Smooth muscle cell (in vitro differentiated cells): ENCODE data around the gene ITGA1. TPM values are rescaled to one million over a fixed set of nuclear protein-coding genes. Genes with fewer than 3 reads are reported as not detected.

Experiments
- DNase-seq: peaks from one replicate; lab custom pipeline; 2025; ENCODE audit not compliant: unreplicated experiment; lab: John Stamatoyannopoulos, UW
- H2AFZ ChIP-seq: fragments of 200-600 bp; sonication (generic); 2 replicates; pipeline ENCODE4 v1.6.0; 2016; ENCODE audit warnings: antibody characterized with exemption, low read depth, mild to moderate bottlenecking
- H3F3A ChIP-seq: fragments of 200-600 bp; sonication (generic); 2 replicates; pipeline ENCODE4 v1.6.0; 2017; ENCODE audit warnings: antibody characterized with exemption, low read depth
- H3K27ac ChIP-seq: fragments of 200-600 bp; sonication (generic); 2 replicates; pipeline ENCODE4 v1.5.1; 2016; ENCODE audit warnings: low read depth, mild to moderate bottlenecking
- H3K27me3 ChIP-seq: fragments of 200-600 bp; sonication (generic); 2 replicates; pipeline ENCODE4 v1.6.1; 2016; ENCODE audit warnings: low read depth, mild to moderate bottlenecking
- H3K36me3 ChIP-seq: fragments of 200-600 bp; sonication (generic); 2 replicates; pipeline ENCODE4 v1.5.1; 2016; ENCODE audit warnings: low read depth
- H3K4me1 ChIP-seq: fragments of 200-600 bp; sonication (generic); 2 replicates; pipeline ENCODE4 v1.5.1; 2016; ENCODE audit warnings: low read depth
- H3K4me2 ChIP-seq: fragments of 200-600 bp; sonication (generic); 2 replicates; pipeline ENCODE4 v1.6.0; 2016; ENCODE audit warnings: mild to moderate bottlenecking
- H3K4me3 ChIP-seq: fragments of 200-600 bp; sonication (generic); 2 replicates; pipeline ENCODE4 v1.5.1; 2016; ENCODE audit warnings: mild to moderate bottlenecking
- H3K79me2 ChIP-seq: fragments of 200-600 bp; sonication (generic); 2 replicates; pipeline ENCODE4 v1.6.0; 2016; ENCODE audit warnings: low read depth, mild to moderate bottlenecking
- H3K9ac ChIP-seq: fragments of 200-600 bp; sonication (generic); 2 replicates; pipeline ENCODE4 v1.6.0; 2016; ENCODE audit warnings: low read depth
- H3K9me3 ChIP-seq: fragments of 200-600 bp; sonication (generic); replicated peaks from 2 replicates; pipeline ENCODE4 v1.5.1; 2016; ENCODE audit warnings: low read depth
- H4K20me1 ChIP-seq: fragments of 200-600 bp; sonication (generic); 2 replicates; pipeline ENCODE4 v1.6.0; 2016; ENCODE audit warnings: low read depth
- CTCF ChIP-seq: fragments of 200-600 bp; sonication (generic); IDR thresholded peaks from 2 replicates; pipeline ENCODE4 v1.5.1; 2017; ENCODE audit warnings: borderline replicate concordance, mild to moderate bottlenecking, antibody characterized with exemption; ENCODE audit not compliant: insufficient read depth, poor library complexity, severe bottlenecking
- WGBS: methylation state at CpG from one replicate; pipeline ENCODE4 v1.1.7; 2016; ENCODE audit warnings: low lambda C conversion rate; 5-methylcytosine and 5-hydroxymethylcytosine counted together
- polyA plus RNA-seq: library from polyadenylated mRNA; unstranded; fragments of >200 nt; fragmentation: Nextera tagmentation; extraction: Ambion mirVana; gene quantifications from 2 replicates; pipeline ENCODE4 v1.2.1, GENCODE V29; 2016
- total RNA-seq: library from RNA; depleted of rRNA; stranded (reverse); fragments of >200 nt; gene quantifications from 2 replicates; pipeline ENCODE4 v1.2.3, GENCODE V29; 2014

Gene ITGA1
- total and polyA plus RNA-seq, 2 experiments from 2014 or later = 85.2 to 250 TPM

- peaks cover 12% of the 10 kb centered on the region for H3K4me1 ChIP-seq
- peak overlapping the region; percentile 65 for H3K27ac ChIP-seq
- H3K9me3 ChIP-seq = no peaks in the 10 kb centered on the region
- H3F3A ChIP-seq = peaks cover 13% of the 10 kb centered on the region
- H4K20me1 ChIP-seq = no peaks in the 10 kb centered on the region
- DNase-seq = no peak
- no peak overlapping the region for H3K9ac ChIP-seq
- H2AFZ ChIP-seq = no peak overlapping the region
- H3K36me3 ChIP-seq = peaks cover 12% of the 10 kb centered on the region
- H3K79me2 ChIP-seq = peaks cover 5% of the 10 kb centered on the region
- TF ChIP-seq CTCF = no peak
- H3K4me2 ChIP-seq = peak overlapping the region; percentile 10
- no peak overlapping the region for H3K4me3 ChIP-seq
- no peaks in the 10 kb centered on the region for H3K27me3 ChIP-seq
These were observed 105.4 kb downstream of the ITGA1 start for GRCh38 chr5:52893105-52893504.

DNA sequence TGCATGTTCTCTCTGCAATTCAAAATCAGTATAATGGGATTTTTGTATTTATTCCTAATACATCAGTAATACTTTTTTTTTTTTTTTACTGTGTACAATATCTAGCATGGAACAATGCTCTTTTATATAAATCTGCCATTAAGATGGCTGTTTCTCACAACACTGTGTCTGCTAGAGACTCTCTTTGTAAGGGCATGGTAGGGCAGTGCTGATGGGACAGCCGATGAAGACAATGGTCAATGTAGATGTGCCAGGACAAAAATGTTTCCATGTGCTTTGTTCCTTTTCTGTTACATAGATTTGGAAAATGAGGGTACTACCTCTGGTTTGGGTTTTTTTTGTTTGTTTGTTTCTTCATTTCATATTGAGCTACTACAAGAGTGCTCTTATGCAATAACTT, 106.1 kb downstream of the ITGA1 start:
- Histone ChIP-seq H3K36me3 (peaks cover 13% of the 10 kb centered on the region), H3K27me3 (no peaks in the 10 kb centered on the region), H3K4me1 (peaks cover 12% of the 10 kb centered on the region), H3K4me3 (no peak overlapping the region), H3F3A (peaks cover 13% of the 10 kb centered on the region), H2AFZ (no peak overlapping the region), H3K79me2 (peaks cover 5% of the 10 kb centered on the region), H3K9me3 (no peaks in the 10 kb centered on the region), H3K27ac (peak overlapping the region; percentile 65), H4K20me1 (no peaks in the 10 kb centered on the region), H3K4me2 (no peak overlapping the region), H3K9ac (no peak overlapping the region)
- 97% methylated on average over 1 of the region's 1 CpG for WGBS
- no peak for DNase-seq
- TF ChIP-seq CTCF = no peak

- H3K27ac ChIP-seq = peak overlapping the region; percentile 65
- H3K27me3 ChIP-seq = no peaks in the 10 kb centered on the region
- H2AFZ ChIP-seq = no peak overlapping the region
- peaks cover 13% of the 10 kb centered on the region for H3F3A ChIP-seq
- H3K4me3 ChIP-seq = no peak overlapping the region
- peak overlapping the region; percentile 28 for H3K4me2 ChIP-seq
- H3K4me1 ChIP-seq = peaks cover 12% of the 10 kb centered on the region
- H3K9me3 ChIP-seq = no peaks in the 10 kb centered on the region
- WGBS = 63% methylated on average over 2 of the region's 2 CpGs
- peaks cover 5% of the 10 kb centered on the region for H3K79me2 ChIP-seq
- H4K20me1 ChIP-seq = no peaks in the 10 kb centered on the region
- peaks cover 15% of the 10 kb centered on the region for H3K36me3 ChIP-seq
- TF ChIP-seq CTCF = no peak
- no peak for DNase-seq
- no peak overlapping the region for H3K9ac ChIP-seq
These were observed 106.7 kb downstream of the ITGA1 start for GRCh38 chr5:52894451-52894850.

- Histone ChIP-seq H3K36me3 (peaks cover 15% of the 10 kb centered on the region), H3K4me2 (peak overlapping the region; percentile 28), H3K4me3 (no peak overlapping the region), H3K27ac (peak overlapping the region; percentile 65), H3K27me3 (no peaks in the 10 kb centered on the region), H3K79me2 (peaks cover 2% of the 10 kb centered on the region), H3K9me3 (no peaks in the 10 kb centered on the region), H3K9ac (no peak overlapping the region), H3F3A (peaks cover 13% of the 10 kb centered on the region), H2AFZ (no peak overlapping the region), H3K4me1 (peaks cover 12% of the 10 kb centered on the region), H4K20me1 (no peaks in the 10 kb centered on the region)
- no peak for TF ChIP-seq CTCF
- DNase-seq = no peak
- WGBS = 4% methylated on average over 2 of the region's 2 CpGs
These were observed 107.4 kb downstream of the ITGA1 start for GRCh38 chr5:52895075-52895474.
